ENCODE measurements around the gene MACIR. TPM values are rescaled to one million over a fixed set of nuclear protein-coding genes. Genes with fewer than 3 reads are reported as not detected.

MACIR gene
- total RNA-seq, 1 donor from 2014 or later = 8.4 TPM

GRCh38 chr5:103249068-103249467 lies 9.5 kb upstream of the MACIR start:
- TF ChIP-seq, protein P1, sequence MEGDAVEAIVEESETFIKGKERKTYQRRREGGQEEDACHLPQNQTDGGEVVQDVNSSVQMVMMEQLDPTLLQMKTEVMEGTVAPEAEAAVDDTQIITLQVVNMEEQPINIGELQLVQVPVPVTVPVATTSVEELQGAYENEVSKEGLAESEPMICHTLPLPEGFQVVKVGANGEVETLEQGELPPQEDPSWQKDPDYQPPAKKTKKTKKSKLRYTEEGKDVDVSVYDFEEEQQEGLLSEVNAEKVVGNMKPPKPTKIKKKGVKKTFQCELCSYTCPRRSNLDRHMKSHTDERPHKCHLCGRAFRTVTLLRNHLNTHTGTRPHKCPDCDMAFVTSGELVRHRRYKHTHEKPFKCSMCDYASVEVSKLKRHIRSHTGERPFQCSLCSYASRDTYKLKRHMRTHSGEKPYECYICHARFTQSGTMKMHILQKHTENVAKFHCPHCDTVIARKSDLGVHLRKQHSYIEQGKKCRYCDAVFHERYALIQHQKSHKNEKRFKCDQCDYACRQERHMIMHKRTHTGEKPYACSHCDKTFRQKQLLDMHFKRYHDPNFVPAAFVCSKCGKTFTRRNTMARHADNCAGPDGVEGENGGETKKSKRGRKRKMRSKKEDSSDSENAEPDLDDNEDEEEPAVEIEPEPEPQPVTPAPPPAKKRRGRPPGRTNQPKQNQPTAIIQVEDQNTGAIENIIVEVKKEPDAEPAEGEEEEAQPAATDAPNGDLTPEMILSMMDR (IDR thresholded peaks at IDR 0.05; ENCODE audit: insufficient read depth, low read length, poor library complexity, severe bottlenecking) = no peak
- no peak overlapping the region for H3K4me3 ChIP-seq (ENCODE audit: low read depth, low read length)
- no peaks in the 10 kb centered on the region for H3K36me3 ChIP-seq (ENCODE audit: control insufficient read depth, insufficient read depth, low read length)
- no peaks in the 10 kb centered on the region for H3K27me3 ChIP-seq (ENCODE audit: control insufficient read depth, insufficient read depth, low read length)
- DNase-seq (ENCODE audit: low read depth) = no peak

DNA sequence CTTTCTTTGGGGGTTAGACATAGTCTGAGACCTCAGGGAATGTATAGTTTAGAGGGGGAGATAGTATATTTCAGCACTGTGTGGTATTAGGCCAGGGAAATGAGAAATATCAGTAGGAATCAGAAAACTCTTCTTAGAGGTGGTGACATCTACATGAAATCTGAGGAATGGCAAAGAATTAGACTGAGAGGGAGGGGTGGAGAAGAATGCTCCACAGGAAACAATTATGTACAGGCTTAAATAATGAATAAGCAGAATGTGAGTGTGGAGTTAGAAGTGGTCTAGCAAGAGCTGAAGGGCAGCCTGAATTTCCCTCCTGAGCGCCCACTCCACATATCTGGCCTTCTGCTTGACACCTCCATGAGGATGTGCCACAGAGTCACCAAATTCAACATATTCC lies 3.6 kb upstream of the MACIR start:
- no peak for DNase-seq (ENCODE audit: low read depth)
- TF ChIP-seq, protein P1 (IDR thresholded peaks at IDR 0.05; ENCODE audit: insufficient read depth, low read length, poor library complexity, severe bottlenecking) = no peak
- no peaks in the 10 kb centered on the region for H3K36me3 ChIP-seq (ENCODE audit: control insufficient read depth, insufficient read depth, low read length)
- no peaks in the 10 kb centered on the region for H3K27me3 ChIP-seq (ENCODE audit: control insufficient read depth, insufficient read depth, low read length)
- no peak overlapping the region for H3K4me3 ChIP-seq (ENCODE audit: low read depth, low read length)

DNA sequence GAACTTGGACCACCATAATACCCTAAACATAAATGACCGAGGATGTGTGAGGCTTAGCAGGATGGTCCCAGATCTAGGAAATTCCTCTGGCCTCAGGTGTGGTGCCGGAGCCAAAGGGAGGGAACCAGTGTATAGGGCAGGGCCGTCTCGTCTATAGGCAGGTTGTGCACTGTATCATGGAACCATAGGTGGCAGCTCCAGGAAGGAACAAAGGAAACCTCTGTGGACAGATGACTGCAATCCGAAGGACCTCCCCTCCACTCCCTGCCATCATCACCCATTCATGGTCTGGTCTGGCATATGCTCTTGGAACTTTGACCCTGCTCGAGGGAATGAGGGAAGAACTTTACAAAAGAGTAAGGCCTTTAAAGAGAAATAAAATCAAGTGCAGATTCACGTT lies 2.9 kb upstream of the MACIR start:
- no peak for DNase-seq (ENCODE audit: low read depth)
- no peaks in the 10 kb centered on the region for H3K27me3 ChIP-seq (ENCODE audit: control insufficient read depth, insufficient read depth, low read length)
- TF ChIP-seq, protein P1 (IDR thresholded peaks at IDR 0.05; ENCODE audit: insufficient read depth, low read length, poor library complexity, severe bottlenecking) = no peak
- no peak overlapping the region for H3K4me3 ChIP-seq (ENCODE audit: low read depth, low read length)
- H3K36me3 ChIP-seq (ENCODE audit: control insufficient read depth, insufficient read depth, low read length) = no peaks in the 10 kb centered on the region

DNA sequence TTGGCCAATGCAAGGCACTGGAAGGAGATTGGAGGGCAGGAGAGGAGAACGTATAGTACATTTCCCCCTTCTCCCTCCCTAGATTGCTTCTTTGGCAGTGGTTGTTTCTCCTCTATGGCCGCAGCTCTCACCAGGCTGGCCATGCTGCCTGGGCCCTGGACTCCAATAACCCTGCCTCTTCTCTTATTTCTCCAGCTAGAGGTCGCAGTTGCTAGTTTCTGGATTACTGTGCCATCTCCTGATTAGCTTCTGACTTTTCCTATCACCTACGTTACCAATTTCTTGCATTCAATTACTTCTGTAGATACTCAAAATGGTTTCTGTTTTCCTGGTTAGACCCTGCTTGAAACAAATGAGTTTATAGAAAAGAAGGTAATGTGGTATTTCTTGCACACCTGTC lies 2.4 kb upstream of the MACIR start:
- DNase-seq (ENCODE audit: low read depth) = no peak
- no peaks in the 10 kb centered on the region for H3K36me3 ChIP-seq (ENCODE audit: control insufficient read depth, insufficient read depth, low read length)
- no peaks in the 10 kb centered on the region for H3K27me3 ChIP-seq (ENCODE audit: control insufficient read depth, insufficient read depth, low read length)
- H3K4me3 ChIP-seq (ENCODE audit: low read depth, low read length) = no peak overlapping the region
- TF ChIP-seq, protein P1 (IDR thresholded peaks at IDR 0.05; ENCODE audit: insufficient read depth, low read length, poor library complexity, severe bottlenecking) = peak; percentile 15

DNA sequence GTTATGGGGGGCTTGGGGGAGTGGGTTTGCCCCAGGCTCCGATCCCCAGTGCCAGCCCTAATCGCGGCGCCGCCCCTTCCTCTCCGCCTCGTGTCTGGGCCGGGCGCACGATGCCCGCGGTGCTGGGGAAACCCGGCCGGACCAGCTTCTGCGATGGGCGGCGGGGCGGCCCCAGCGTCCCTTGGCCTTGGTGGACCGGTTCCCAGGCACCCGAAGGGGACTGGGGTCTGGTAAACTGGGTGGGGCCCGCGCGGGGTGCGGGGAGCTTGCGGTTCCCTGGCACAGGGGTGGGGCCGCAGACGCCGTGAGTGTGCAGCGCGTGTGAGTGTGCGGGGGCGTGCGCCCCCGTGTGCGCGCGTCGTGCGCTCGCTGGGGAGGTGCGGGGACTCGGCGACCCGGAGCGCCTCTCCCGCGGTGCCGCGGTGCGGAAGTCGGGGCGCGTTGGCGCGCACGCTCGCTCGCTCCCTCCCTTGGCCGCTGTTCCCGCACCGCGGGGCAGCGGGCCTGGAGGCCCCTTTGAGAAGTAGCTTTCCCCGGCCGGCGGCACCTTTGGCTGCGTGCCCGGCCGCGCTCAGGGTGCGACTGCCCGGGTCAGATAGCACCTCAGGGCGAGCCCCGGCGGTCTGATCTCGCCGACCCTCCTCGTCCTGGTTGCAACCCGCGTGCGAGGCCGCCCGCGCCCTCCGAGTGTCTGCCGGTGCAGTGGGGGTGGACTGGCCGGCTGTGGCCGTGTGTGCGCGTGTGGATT lies 568 bp downstream of the MACIR start:
- H3K36me3 ChIP-seq (ENCODE audit: control insufficient read depth, insufficient read depth, low read length) = no peaks in the 10 kb centered on the region
- no peak for DNase-seq (ENCODE audit: low read depth)
- no peaks in the 10 kb centered on the region for H3K27me3 ChIP-seq (ENCODE audit: control insufficient read depth, insufficient read depth, low read length)
- peak overlapping the region; percentile 89 for H3K4me3 ChIP-seq (ENCODE audit: low read depth, low read length)
- TF ChIP-seq, protein P1 (IDR thresholded peaks at IDR 0.05; ENCODE audit: insufficient read depth, low read length, poor library complexity, severe bottlenecking) = no peak

Measured in kidney epithelial cell (primary cell).